H7 (cell line): ENCODE results near the gene MYCL. TPM values are rescaled to one million over a fixed set of nuclear protein-coding genes. Genes with fewer than 3 reads are reported as not detected.
"Not testable (repeated sequence)": the region's sequence is repeated elsewhere in the genome, so short reads cannot be mapped to it uniquely, and the experiment has no call there.

Source experiments
- DNase-seq: peaks from one replicate; pipeline ENCODE4 v3.0.0; 2012
- H3K27me3 ChIP-seq: 2 replicates; pipeline ENCODE4 v1.6.0; 2011; ENCODE audit warnings: mild to moderate bottlenecking, low read length; ENCODE audit not compliant: control insufficient read depth, insufficient read depth
- H3K36me3 ChIP-seq: replicated peaks from 2 replicates; pipeline ENCODE4 v1.5.1; 2011; ENCODE audit warnings: low read length; ENCODE audit not compliant: control insufficient read depth, insufficient read depth
- H3K4me3 ChIP-seq: 2 replicates; pipeline ENCODE4 v1.5.1; 2011; ENCODE audit warnings: low read depth, mild to moderate bottlenecking, control low read depth, low read length, moderate library complexity; ENCODE audit not compliant: insufficient read depth
- total RNA-seq: library from RNA; depleted of rRNA; stranded (reverse); fragments of >200 nt; shearing (Covaris generic); gene quantifications from 2 replicates; pipeline ENCODE4 v1.2.3, GENCODE V29; 2014

Gene MYCL
- total RNA-seq, 1 experiment from 2014 or later: 49.0 TPM

- no peak for DNase-seq
- Histone ChIP-seq H3K36me3 (no peaks in the 10 kb centered on the region), H3K4me3 (no peak overlapping the region), H3K27me3 (no peaks in the 10 kb centered on the region)
These were observed 27.3 kb upstream of the MYCL start for GRCh38 chr1:39928809-39929587.

- no peak for DNase-seq
- Histone ChIP-seq H3K27me3 (no peaks in the 10 kb centered on the region), H3K4me3 (no peak overlapping the region), H3K36me3 (no peaks in the 10 kb centered on the region)
These were observed 25.8 kb upstream of the MYCL start for GRCh38 chr1:39927538-39927937.

- Histone ChIP-seq H3K27me3 (no peaks in the 10 kb centered on the region; the same call in 1 of the 2 replicates), H3K4me3 (no peak overlapping the region), H3K36me3 (no peaks in the 10 kb centered on the region)
- DNase-seq: no peak
These were observed 25.1 kb upstream of the MYCL start for GRCh38 chr1:39926820-39927219.

GRCh38 chr1:39926343-39926793, 24.7 kb upstream of the MYCL start:
- Histone ChIP-seq H3K36me3 (no peaks in the 10 kb centered on the region), H3K4me3 (no peak overlapping the region), H3K27me3 (no peaks in the 10 kb centered on the region; the same call in none of the 2 replicates)
- DNase-seq: no peak

GRCh38 chr1:39925721-39926342, 24.1 kb upstream of the MYCL start:
- no peak overlapping the region for H3K4me3 ChIP-seq
- H3K36me3 ChIP-seq: no peaks in the 10 kb centered on the region
- H3K27me3 ChIP-seq: no peaks in the 10 kb centered on the region; the same call in none of the 2 replicates
- no peak for DNase-seq

GRCh38 chr1:39922251-39922688, 20.6 kb upstream of the MYCL start:
- peak; percentile 89 for DNase-seq
- no peaks in the 10 kb centered on the region for H3K36me3 ChIP-seq
- no peaks in the 10 kb centered on the region; the same call in none of the 2 replicates for H3K27me3 ChIP-seq
- H3K4me3 ChIP-seq: peak overlapping the region; percentile 18; the same call in 1 of the 2 replicates

DNA sequence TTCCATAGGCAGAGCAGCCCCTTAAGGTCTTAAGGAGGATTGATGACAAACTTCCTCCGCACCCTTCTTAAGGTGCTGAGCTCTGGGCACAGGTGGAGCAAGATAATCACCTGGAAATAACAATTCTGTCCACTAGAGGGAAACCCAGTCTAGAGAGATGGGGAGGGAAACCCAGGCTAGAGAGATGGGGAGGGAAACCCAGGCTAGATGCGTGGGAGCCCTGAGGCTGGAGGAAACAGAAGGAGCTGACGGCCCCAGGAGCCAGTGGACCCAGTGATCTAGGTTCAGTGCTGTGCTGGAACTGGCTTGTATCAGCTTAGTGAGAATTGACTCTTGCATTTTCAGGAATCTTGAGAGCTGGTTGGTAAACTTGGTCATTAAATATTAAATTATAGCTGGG, 17.8 kb upstream of the MYCL start:
- Histone ChIP-seq H3K36me3 (no peaks in the 10 kb centered on the region), H3K27me3 (no peaks in the 10 kb centered on the region; the same call in none of the 2 replicates), H3K4me3 (no peak overlapping the region)
- peak; percentile 87 for DNase-seq

DNA sequence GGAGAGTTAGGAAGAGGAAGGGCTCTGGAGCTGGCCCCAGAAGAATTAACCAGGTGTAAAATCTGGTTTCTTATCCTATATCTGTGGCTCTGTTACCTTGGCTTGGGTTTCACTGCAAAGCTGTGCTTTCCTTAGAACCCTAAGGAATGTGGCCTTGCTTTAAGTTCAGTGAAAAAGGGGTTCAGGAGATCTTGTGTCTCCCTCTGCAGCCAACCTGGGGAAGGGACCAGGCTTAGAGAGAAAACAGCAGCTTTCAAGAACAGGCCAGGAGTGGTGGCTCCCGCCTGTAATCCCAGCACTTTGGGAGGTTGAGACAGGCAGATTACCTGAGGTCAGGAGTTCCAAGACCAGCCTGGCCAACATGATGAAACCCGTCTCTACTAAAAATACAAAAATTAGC, 16.1 kb upstream of the MYCL start:
- Histone ChIP-seq H3K4me3 (no peak overlapping the region), H3K27me3 (no peaks in the 10 kb centered on the region; the same call in none of the 2 replicates), H3K36me3 (no peaks in the 10 kb centered on the region)
- no peak for DNase-seq

GRCh38 chr1:39915499-39916129, 13.9 kb upstream of the MYCL start:
- DNase-seq: no peak
- Histone ChIP-seq H3K27me3 (no peaks in the 10 kb centered on the region), H3K4me3 (no peak overlapping the region), H3K36me3 (no peaks in the 10 kb centered on the region)

- H3K27me3 ChIP-seq, H3K4me3 ChIP-seq, DNase-seq, H3K36me3 ChIP-seq: not testable (repeated sequence)
These were observed 11.4 kb upstream of the MYCL start for GRCh38 chr1:39913136-39913535.

DNA sequence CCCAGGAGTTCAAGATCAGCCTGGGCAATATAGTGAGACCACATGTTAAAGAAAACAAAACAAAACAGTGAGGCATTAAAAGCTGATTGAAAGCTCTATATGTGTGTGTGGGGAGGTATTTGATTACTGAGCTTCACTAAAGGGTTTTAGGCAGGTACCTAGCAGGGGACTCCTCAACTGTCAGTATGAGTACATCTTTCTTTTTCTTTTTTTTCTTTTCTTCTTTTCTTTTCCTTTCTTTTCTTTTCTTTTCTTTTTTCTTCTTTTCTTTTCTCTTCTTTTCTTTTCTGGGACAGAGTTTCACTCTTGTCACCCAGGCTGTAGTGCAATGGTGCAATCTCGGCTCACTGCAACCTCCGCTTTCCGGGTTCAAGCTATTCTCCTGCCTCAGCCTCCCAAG, 8.5 kb upstream of the MYCL start:
- no peak for DNase-seq
- no peaks in the 10 kb centered on the region for H3K36me3 ChIP-seq
- H3K4me3 ChIP-seq: no peak overlapping the region
- H3K27me3 ChIP-seq: no peaks in the 10 kb centered on the region

GRCh38 chr1:39908534-39908933, 6.8 kb upstream of the MYCL start:
- H3K4me3 ChIP-seq: no peak overlapping the region
- no peaks in the 10 kb centered on the region for H3K36me3 ChIP-seq

GRCh38 chr1:39907528-39908453, 6.1 kb upstream of the MYCL start:
- Histone ChIP-seq H3K27me3 (peaks cover 10% of the 10 kb centered on the region), H3K36me3 (no peaks in the 10 kb centered on the region)

More at GRCh38 chr1:39908534-39908933, 6.8 kb upstream of the MYCL start:
- peaks cover 3% of the 10 kb centered on the region; the same call in 1 of the 2 replicates for H3K27me3 ChIP-seq
- DNase-seq: no peak

GRCh38 chr1:39905172-39905571, 3.5 kb upstream of the MYCL start:
- H3K4me3 ChIP-seq: no peak overlapping the region
- no peaks in the 10 kb centered on the region for H3K36me3 ChIP-seq
- H3K27me3 ChIP-seq: peaks cover 28% of the 10 kb centered on the region
- DNase-seq: no peak

More at GRCh38 chr1:39907528-39908453, 6.1 kb upstream of the MYCL start:
- no peak overlapping the region for H3K4me3 ChIP-seq
- no peak for DNase-seq
